GM12872 (cell line): ENCODE data around the gene NRXN3.

ENCODE experiments used
- CTCF ChIP-seq: IDR thresholded peaks from 3 replicates; pipeline ENCODE4 v1.5.1; 2011; ENCODE audit warnings: low read depth, mild to moderate bottlenecking, low read length, moderate library complexity; ENCODE audit not compliant: insufficient read depth

Gene NRXN3

GRCh38 chr14:78186277-78186676 is 16.1 kb downstream of the NRXN3 start:
- no peak for TF ChIP-seq CTCF

GRCh38 chr14:78188882-78189281 is 18.7 kb downstream of the NRXN3 start:
- no peak for TF ChIP-seq CTCF

DNA sequence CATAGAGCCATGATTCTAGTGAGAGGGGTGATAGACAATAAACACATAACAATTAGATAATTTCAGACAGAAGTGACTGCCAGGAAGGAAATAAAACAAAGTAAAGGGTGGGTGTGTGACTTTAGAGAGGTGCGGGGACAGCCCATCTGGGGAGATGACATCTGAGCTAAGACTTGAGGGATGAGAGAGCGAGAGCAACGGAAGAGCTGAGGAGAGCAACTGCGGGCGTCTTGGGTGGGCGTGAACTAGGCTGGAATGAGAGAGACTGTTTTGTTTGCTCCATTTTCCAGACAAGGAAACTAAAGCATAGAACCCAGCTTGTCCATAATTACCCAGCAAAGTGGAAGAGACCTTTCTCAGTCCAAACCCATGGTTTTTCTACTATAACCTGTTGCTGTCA is 25.3 kb downstream of the NRXN3 start:
- TF ChIP-seq CTCF, result no peak

- TF ChIP-seq CTCF, result no peak
Observed at GRCh38 chr14:78196323-78196722, 26.1 kb downstream of the NRXN3 start.

GRCh38 chr14:78197051-78197450 is 26.9 kb downstream of the NRXN3 start:
- TF ChIP-seq CTCF, result no peak

GRCh38 chr14:78202163-78202562 is 32.0 kb downstream of the NRXN3 start:
- TF ChIP-seq CTCF, result no peak

DNA sequence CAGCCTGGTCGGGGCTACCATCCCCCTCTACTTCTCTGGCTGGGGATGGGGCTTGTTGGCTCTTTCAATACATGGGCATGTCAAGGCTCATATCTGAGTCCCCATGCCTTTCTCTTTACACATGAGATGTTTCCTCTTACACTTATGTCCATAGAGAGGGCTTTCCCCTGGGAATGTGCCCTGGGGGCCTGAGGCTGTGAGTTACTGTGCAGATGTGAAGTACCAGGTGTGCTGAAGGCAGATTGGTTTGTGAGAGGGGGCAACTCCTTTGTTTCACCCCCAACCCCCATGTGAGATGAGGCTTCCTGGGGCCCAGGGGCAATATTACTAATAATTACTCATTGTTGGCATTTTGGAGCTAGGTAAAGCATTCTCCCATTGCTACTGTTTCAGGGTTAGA is 32.8 kb downstream of the NRXN3 start:
- no peak for TF ChIP-seq CTCF

DNA sequence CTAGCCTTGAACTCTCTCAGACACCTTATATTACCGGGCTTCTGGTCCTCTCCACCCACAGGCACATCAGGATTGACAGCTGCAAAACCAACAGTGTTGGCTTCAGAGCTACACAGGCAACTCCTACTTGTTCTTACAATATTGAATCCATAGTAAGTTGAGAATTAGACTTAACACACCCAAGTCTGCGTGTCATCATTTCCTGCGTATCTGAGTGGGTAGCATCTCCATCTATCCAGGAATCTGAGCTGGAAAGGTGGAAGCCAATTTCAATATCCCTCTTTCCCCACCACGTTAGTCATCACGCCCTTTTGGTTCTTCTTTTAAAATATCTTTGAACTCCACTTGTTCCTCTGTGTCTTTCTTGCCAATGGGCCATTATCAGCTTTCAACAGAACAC is 37.2 kb downstream of the NRXN3 start:
- no peak for TF ChIP-seq CTCF
